ENCODE results near the gene RANBP10.

Gene RANBP10

GRCh38 chr16:67804853-67805542 lies 1.4 kb downstream of the RANBP10 start:
- H3K27ac ChIP-seq = peak overlapping the region; percentile 71
- TF ChIP-seq CTCF (IDR thresholded peaks at IDR 0.05) (no peak), ZFX (IDR thresholded peaks at IDR 0.05; ENCODE audit: borderline replicate concordance) (no peak)

- no peak overlapping the region for H3K27ac ChIP-seq
- TF ChIP-seq CTCF (IDR thresholded peaks at IDR 0.05) (no peak), ZFX (IDR thresholded peaks at IDR 0.05; ENCODE audit: borderline replicate concordance) (no peak)
Measured at GRCh38 chr16:67803894-67804293, 2.5 kb downstream of the RANBP10 start.

- TF ChIP-seq CTCF (IDR thresholded peaks at IDR 0.05) (no peak), ZFX (IDR thresholded peaks at IDR 0.05; ENCODE audit: borderline replicate concordance) (no peak)
- H3K27ac ChIP-seq = no peak overlapping the region
Measured at GRCh38 chr16:67801883-67802282, 4.5 kb downstream of the RANBP10 start.

GRCh38 chr16:67801241-67801640 lies 5.1 kb downstream of the RANBP10 start:
- TF ChIP-seq CTCF (IDR thresholded peaks at IDR 0.05) (no peak), ZFX (IDR thresholded peaks at IDR 0.05; ENCODE audit: borderline replicate concordance) (no peak)
- H3K27ac ChIP-seq = no peak overlapping the region

GRCh38 chr16:67800338-67800926 lies 5.9 kb downstream of the RANBP10 start:
- no peak overlapping the region for H3K27ac ChIP-seq
- TF ChIP-seq CTCF (IDR thresholded peaks at IDR 0.05) (no peak), ZFX (IDR thresholded peaks at IDR 0.05; ENCODE audit: borderline replicate concordance) (no peak)

- TF ChIP-seq CTCF (IDR thresholded peaks at IDR 0.05) (no peak), ZFX (IDR thresholded peaks at IDR 0.05; ENCODE audit: borderline replicate concordance) (no peak)
Measured at GRCh38 chr16:67796099-67796718, 10.2 kb downstream of the RANBP10 start.

GRCh38 chr16:67790071-67790470 lies 16.3 kb downstream of the RANBP10 start:
- H3K27ac ChIP-seq = no peak overlapping the region
- TF ChIP-seq CTCF (IDR thresholded peaks at IDR 0.05) = no peak
- no peak for TF ChIP-seq ZFX (IDR thresholded peaks at IDR 0.05; ENCODE audit: borderline replicate concordance)

More at GRCh38 chr16:67796099-67796718, 10.2 kb downstream of the RANBP10 start:
- no peak overlapping the region for H3K27ac ChIP-seq

Data from 22Rv1 (cell line).